ENCODE data around the gene PLA2G5.

- TF ChIP-seq GATA3 (IDR thresholded peaks at IDR 0.05; ENCODE audit: low read depth, low read length) (no peak), GATA2 (IDR thresholded peaks at IDR 0.05; ENCODE audit: low read depth, low read length) (no peak)
Measured at GRCh38 chr1:20126806-20127440, 56.9 kb downstream of the PLA2G5 start.
